8988T (cell line): Measurements from ENCODE around the gene ARHGEF17.

Experiments
- DNase-seq: peaks from one replicate; pipeline ENCODE4 v3.0.0; 2011

ARHGEF17 gene

GRCh38 chr11:73414977-73415651 lies 107.0 kb downstream of the ARHGEF17 start:
- no peak for DNase-seq

- DNase-seq = no peak
These were observed 108.0 kb downstream of the ARHGEF17 start for GRCh38 chr11:73415854-73416615.

- DNase-seq = no peak
These were observed 108.7 kb downstream of the ARHGEF17 start for GRCh38 chr11:73416786-73417185.
